D721Med (cell line): ENCODE data around the gene ADM2.
"Not testable (repeated sequence)": the region's sequence is repeated elsewhere in the genome, so short reads cannot be mapped to it uniquely, and the experiment has no call there.

ENCODE experiments used
- DNase-seq: peaks from one replicate; pipeline ENCODE4 v3.0.0; 2011; ENCODE audit warnings: low spot score; ENCODE audit not compliant: insufficient read length
- FAIRE-seq: peaks from 2 replicates; lab custom pipeline; 2011; peaks lifted over from hg19 to GRCh38; lab: Jason Lieb, UNC
- CTCF ChIP-seq: IDR thresholded peaks from 2 replicates; pipeline ENCODE4 v1.5.1; 2012; ENCODE audit warnings: mild to moderate bottlenecking, control low read depth; ENCODE audit not compliant: insufficient read depth; ENCODE audit errors: missing control alignments

ADM2 gene

GRCh38 chr22:50531962-50532674, 50.8 kb downstream of the ADM2 start:
- FAIRE-seq (no peak), DNase-seq (no peak)
- TF ChIP-seq CTCF: no peak

DNA sequence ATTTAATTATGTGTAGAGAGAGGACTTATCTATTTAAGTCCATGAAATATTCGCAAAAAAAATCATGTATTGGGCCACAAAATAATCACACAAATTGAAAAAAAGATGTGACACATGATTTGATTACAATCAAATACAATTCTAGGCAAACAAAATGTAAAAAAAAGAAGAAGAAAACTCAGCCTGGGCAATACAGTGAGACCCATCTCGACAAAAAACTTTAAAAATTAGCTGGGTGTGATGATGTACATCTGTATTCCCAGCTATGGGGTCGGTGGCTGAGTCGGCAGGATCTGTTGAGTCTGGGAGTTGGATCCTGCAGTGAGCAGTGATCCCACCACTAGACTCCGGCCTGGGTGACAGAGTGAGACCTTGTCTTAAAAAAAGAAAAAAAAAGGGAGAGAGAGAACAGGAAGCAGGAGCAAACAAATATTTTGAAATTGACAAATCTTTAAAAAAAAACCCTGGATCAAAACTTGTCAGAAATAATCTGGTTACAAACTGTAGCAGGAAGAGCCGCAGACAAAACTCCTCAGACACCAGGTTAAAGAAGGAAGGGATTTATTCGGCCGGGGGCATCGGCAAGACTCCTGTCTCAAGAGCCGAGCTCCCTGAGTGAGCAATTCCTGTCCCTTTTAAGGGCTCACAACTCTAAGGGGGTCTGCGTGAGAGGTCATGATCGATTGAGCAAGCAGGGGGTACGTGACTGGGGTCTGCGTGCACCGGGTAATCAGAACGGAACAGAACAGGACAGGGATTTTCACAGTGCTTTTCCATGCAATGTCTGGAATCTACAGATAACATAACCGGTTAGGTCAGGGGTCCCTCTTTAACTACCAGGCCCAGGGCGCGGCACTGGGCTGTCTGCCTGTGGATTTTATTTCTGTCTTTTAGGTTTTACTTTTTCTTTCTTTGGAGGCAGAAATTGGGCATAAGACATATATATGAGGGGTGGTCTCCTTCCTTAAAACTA, 51.8 kb downstream of the ADM2 start:
- TF ChIP-seq CTCF: no peak
- DNase-seq: no peak
- FAIRE-seq: no peak

- not testable (repeated sequence) for FAIRE-seq, DNase-seq
These were observed 52.7 kb downstream of the ADM2 start for GRCh38 chr22:50533856-50534711.

DNA sequence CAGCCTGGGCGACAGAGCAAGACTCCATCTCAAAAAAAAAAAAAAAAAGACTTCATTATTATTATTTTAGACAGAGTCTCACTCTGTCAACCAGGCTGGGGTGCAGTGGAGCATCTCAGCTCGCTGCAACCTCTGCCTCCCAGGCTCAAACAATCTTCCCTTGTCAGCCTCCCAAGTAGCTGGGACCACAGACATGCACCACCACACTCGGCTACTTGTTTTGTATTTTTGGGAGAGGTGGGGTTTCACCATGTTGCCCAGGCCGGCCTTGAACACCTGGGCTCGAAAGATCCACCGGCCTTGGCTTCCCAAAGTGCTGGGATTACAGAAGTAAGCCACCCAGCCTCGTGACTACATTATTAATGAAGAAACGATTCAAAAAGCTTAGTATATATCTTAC, 53.8 kb downstream of the ADM2 start:
- DNase-seq (no peak), FAIRE-seq (no peak)
- TF ChIP-seq CTCF: no peak
